H1 (cell line): ENCODE results near the gene ADCY5. TPM values are rescaled to one million over a fixed set of nuclear protein-coding genes. Genes with fewer than 3 reads are reported as not detected.

Source experiments
- ASH2L ChIP-seq: fragments of 200-600, 300-600 bp; sonication (generic); IDR thresholded peaks from one replicate; pipeline ENCODE4 v1.7.1; 2017; ENCODE audit warnings: low read length
- HDAC2 ChIP-seq, 2 experiments: fragments of 300-600 bp in 1 of 2; sonication (generic) in 1 of 2; IDR thresholded peaks; 2 replicates each; pipeline ENCODE4 v1.6.1; 2011 to 2012; ENCODE audit warnings: low read depth in 2 of 2, low read length in 2 of 2, mild to moderate bottlenecking in 2 of 2, moderate library complexity in 2 of 2, borderline replicate concordance in 1 of 2, inconsistent platforms in 1 of 2
- NANOG ChIP-seq: IDR thresholded peaks from 2 replicates; pipeline ENCODE4 v1.6.1; 2011; ENCODE audit warnings: low read length, low read depth, mild to moderate bottlenecking, inconsistent platforms; ENCODE audit not compliant: insufficient read depth, poor library complexity, severe bottlenecking
- PHF8 ChIP-seq: fragments of 200-600 bp; sonication (generic); conservative IDR thresholded peaks from 2 replicates; pipeline ENCODE4 v1.7.1; 2012; ENCODE audit warnings: low read depth, mild to moderate bottlenecking, inconsistent platforms, low read length, moderate library complexity
- POLR2AphosphoS5 ChIP-seq: IDR thresholded peaks from 2 replicates; pipeline ENCODE4 v1.6.1; 2011; ENCODE audit warnings: low read depth, low read length
- polyA plus RNA-seq, 7 experiments: library from polyadenylated mRNA; depleted of rRNA in 3 of 7; stranded (reverse) in 5 of 7; unstranded in 2 of 7; fragments of >200 nt in 5 of 7; fragments of 200-250 nt in 2 of 7; gene quantifications; 1 replicate in 5 of 7; 2 replicates in 1 of 7; 4 replicates in 1 of 7; pipeline versions ENCODE4 v1.2.1 to v1.2.3, GENCODE V29; 2011 to 2013; ENCODE audit warnings: missing spikeins in 2 of 7, mixed read lengths in 2 of 7
- total RNA-seq: library from RNA; stranded (reverse); fragmentation: NEBNext Ultra II Directional; extraction: Animal tissue kit (Norgen Biotek cat#: 25700); gene quantifications from 2 replicates; pipeline ENCODE4 v1.2.1, GENCODE V29; 2021
- TF ChIP-seq, protein P1 (sequence below): IDR thresholded peaks from 2 replicates; pipeline ENCODE4 v1.6.1; 2011; ENCODE audit warnings: low read length, improper control_type of control experiment

ADCY5 gene
- total and polyA plus RNA-seq, 2 of the 8 experiments (the other 6 are each of a cell fraction or from before 2014, with no cell fraction given) = 18.9 to 40.8 TPM

GRCh38 chr3:123431658-123432324 lies 17.1 kb downstream of the ADCY5 start (continued):
- TF ChIP-seq HDAC2 (IDR thresholded peaks at IDR 0.05; ENCODE audit: borderline replicate concordance in 1 of 2, low read depth in 2 of 2, low read length in 2 of 2) (no peak), NANOG (no peak), PHF8 (no peak), ASH2L (no peak), POLR2AphosphoS5 (no peak)
- TF ChIP-seq, protein P1, sequence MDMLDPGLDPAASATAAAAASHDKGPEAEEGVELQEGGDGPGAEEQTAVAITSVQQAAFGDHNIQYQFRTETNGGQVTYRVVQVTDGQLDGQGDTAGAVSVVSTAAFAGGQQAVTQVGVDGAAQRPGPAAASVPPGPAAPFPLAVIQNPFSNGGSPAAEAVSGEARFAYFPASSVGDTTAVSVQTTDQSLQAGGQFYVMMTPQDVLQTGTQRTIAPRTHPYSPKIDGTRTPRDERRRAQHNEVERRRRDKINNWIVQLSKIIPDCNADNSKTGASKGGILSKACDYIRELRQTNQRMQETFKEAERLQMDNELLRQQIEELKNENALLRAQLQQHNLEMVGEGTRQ = no peak
